WTC11 (cell line): ENCODE measurements around the gene ELANE. TPM values are rescaled to one million over a fixed set of nuclear protein-coding genes. Genes with fewer than 3 reads are reported as not detected.

Source experiments
- ATAC-seq: fragments of 200-7000 bp; cut with Tn5 transposase; 2 replicates; pipeline ENCODE4 v1.10.0; 2021; ENCODE audit warnings: mild to moderate bottlenecking, moderate library complexity
- CTCF ChIA-PET: fragments of 300-600 bp; sonication (Branson Sonifier 250); formaldehyde crosslinking; loops from one replicate; lab custom pipeline; 2021; ENCODE audit warnings: antibody characterized with exemption; lab: Charles Lee
- POLR2A ChIA-PET: fragments of 350-600 bp; sonication (Branson Sonifier 250); formaldehyde crosslinking; loops from one replicate; lab custom pipeline; 2021; ENCODE audit warnings: antibody characterized with exemption; lab: Charles Lee
- DNase-seq: peaks from one replicate; pipeline ENCODE4 v3.0.0; 2021; ENCODE audit warnings: low spot score
- H3K27ac Mint-ChIP-seq: 2 replicates; pipeline ENCODE4 v1.8.0; 2021; ENCODE audit warnings: mixed read lengths
- H3K27me3 Mint-ChIP-seq: 2 replicates; pipeline ENCODE4 v1.8.0; 2021; ENCODE audit warnings: low read depth, mild to moderate bottlenecking, moderate library complexity, mixed read lengths
- H3K36me3 Mint-ChIP-seq: 2 replicates; pipeline ENCODE4 v1.8.0; 2021; ENCODE audit warnings: mixed read lengths
- H3K4me1 Mint-ChIP-seq: 2 replicates; pipeline ENCODE4 v1.8.0; 2022; ENCODE audit warnings: mixed read lengths
- H3K4me3 Mint-ChIP-seq: 2 replicates; pipeline ENCODE4 v1.8.0; 2021; ENCODE audit warnings: mild to moderate bottlenecking, moderate library complexity, mixed read lengths
- H3K9me3 Mint-ChIP-seq: 2 replicates; pipeline ENCODE4 v1.8.0; 2021; ENCODE audit warnings: mixed read lengths
- AR ChIP-seq: fragments of 250-450 bp; sonication (Bioruptor Pico); IDR thresholded peaks from 2 replicates; pipeline ENCODE4 v1.9.0; 2021; ENCODE audit warnings: mild to moderate bottlenecking
- ATF2 ChIP-seq: sonication (generic); formaldehyde crosslinking; IDR thresholded peaks from 2 replicates; pipeline ENCODE4 v1.8.1; 2022; ENCODE audit warnings: low read depth, missing genetic modification reagents, borderline replicate concordance
- CDX4 ChIP-seq: fragments of 250-450 bp; sonication (Bioruptor Pico); IDR thresholded peaks from 2 replicates; pipeline ENCODE4 v1.9.0; 2021; ENCODE audit warnings: moderate library complexity, mild to moderate bottlenecking, inconsistent platforms, borderline replicate concordance
- E2F5 ChIP-seq: sonication (generic); formaldehyde crosslinking; IDR thresholded peaks from 2 replicates; pipeline ENCODE4 v1.8.1; 2022; ENCODE audit warnings: mild to moderate bottlenecking, moderate library complexity, missing genetic modification reagents
- EMX1 ChIP-seq: fragments of 250-450 bp; sonication (Bioruptor Pico); IDR thresholded peaks from 2 replicates; pipeline ENCODE4 v1.8.0; 2021; ENCODE audit warnings: mild to moderate bottlenecking
- ESRRA ChIP-seq: sonication (generic); formaldehyde crosslinking; IDR thresholded peaks from 2 replicates; pipeline ENCODE4 v1.8.1; 2022; ENCODE audit warnings: mild to moderate bottlenecking, missing genetic modification reagents, borderline replicate concordance
- FOXP1 ChIP-seq: sonication (generic); formaldehyde crosslinking; IDR thresholded peaks from 2 replicates; pipeline ENCODE4 v1.8.0; 2022; ENCODE audit warnings: missing genetic modification reagents, mild to moderate bottlenecking, moderate library complexity, borderline replicate concordance
- GTF2I ChIP-seq: fragments of 250-450 bp; sonication (Bioruptor Pico); conservative IDR thresholded peaks from 2 replicates; pipeline ENCODE4 v1.4.0; 2021; ENCODE audit warnings: mild to moderate bottlenecking
- HMGXB4 ChIP-seq: sonication (generic); formaldehyde crosslinking; IDR thresholded peaks from 2 replicates; pipeline ENCODE4 v1.8.1; 2023; ENCODE audit warnings: mild to moderate bottlenecking, moderate library complexity, missing genetic modification reagents
- IRF1 ChIP-seq: sonication (generic); formaldehyde crosslinking; IDR thresholded peaks from 2 replicates; pipeline ENCODE4 v1.8.0; 2023; ENCODE audit warnings: missing genetic modification reagents
- MXD4 ChIP-seq: fragments of 250-450 bp; sonication (Bioruptor Pico); IDR thresholded peaks from 2 replicates; pipeline ENCODE4 v1.8.0; 2021; ENCODE audit warnings: mild to moderate bottlenecking, moderate library complexity, borderline replicate concordance
- NFATC4 ChIP-seq: fragments of 250-450 bp; sonication (Bioruptor Pico); IDR thresholded peaks from 2 replicates; pipeline ENCODE4 v1.9.0; 2021; ENCODE audit warnings: mild to moderate bottlenecking
- NFYB ChIP-seq: sonication (generic); formaldehyde crosslinking; conservative IDR thresholded peaks from 2 replicates; pipeline ENCODE4 v1.8.0; 2022; ENCODE audit warnings: low read depth, missing genetic modification reagents
- SMAD3 ChIP-seq: sonication (generic); formaldehyde crosslinking; IDR thresholded peaks from 2 replicates; pipeline ENCODE4 v1.8.0; 2022; ENCODE audit warnings: missing genetic modification reagents, mild to moderate bottlenecking, borderline replicate concordance
- SP1 ChIP-seq: sonication (generic); formaldehyde crosslinking; conservative IDR thresholded peaks from 2 replicates; pipeline ENCODE4 v1.8.1; 2022; ENCODE audit warnings: missing genetic modification reagents
- TCF7 ChIP-seq: sonication (generic); formaldehyde crosslinking; IDR thresholded peaks from 2 replicates; pipeline ENCODE4 v1.8.0; 2022; ENCODE audit warnings: mild to moderate bottlenecking, low read depth, missing genetic modification reagents, moderate library complexity
- TEAD1 ChIP-seq: sonication (generic); formaldehyde crosslinking; IDR thresholded peaks from 2 replicates; pipeline ENCODE4 v1.8.0; 2022; ENCODE audit warnings: mild to moderate bottlenecking, missing genetic modification reagents
- ZBTB43 ChIP-seq: sonication (generic); formaldehyde crosslinking; IDR thresholded peaks from 2 replicates; pipeline ENCODE4 v1.8.1; 2023; ENCODE audit warnings: mild to moderate bottlenecking, missing genetic modification reagents
- ZNF317 ChIP-seq: sonication (generic); formaldehyde crosslinking; IDR thresholded peaks from 2 replicates; pipeline ENCODE4 v1.8.1; 2023; ENCODE audit warnings: low read depth, mild to moderate bottlenecking, moderate library complexity, missing genetic modification reagents, borderline replicate concordance
- total RNA-seq: library from RNA; stranded (reverse); gene quantifications from 3 replicates; pipeline ENCODE4 v1.2.3, GENCODE V29; 2021

ELANE gene
- total RNA-seq, 1 experiment from 2014 or later: not detected

- ATAC-seq (peak; percentile 3; the same call in 1 of the 2 replicates), DNase-seq (peak; percentile 62)
- ChIA-PET CTCF (interaction anchor here (0.7 to 2.1 kb wide), 4 partner anchors 8 to 47 kb away, joined by 3 to 7 read pairs (median 3); no protein-coding TSS in a partner anchor), POLR2A (interaction anchor here (0.6 to 0.8 kb wide), 2 partner anchors 27 to 62 kb away, joined by 3 to 4 read pairs; no protein-coding TSS in a partner anchor)
- H3K4me3 Mint-ChIP-seq: peak overlapping the region; percentile 59
- H3K27me3 Mint-ChIP-seq: no peaks in the 10 kb centered on the region
- no peaks in the 10 kb centered on the region for H3K9me3 Mint-ChIP-seq
- peak overlapping the region; percentile 95 for H3K27ac Mint-ChIP-seq
- TF ChIP-seq IRF1 (no peak), FOXP1 (peak; percentile 36; the same call in 1 of the 2 replicates), SP1 (0 out of 2 replicates have a peak, but pooled peaks have one; percentile 16)
- peaks cover 5% of the 10 kb centered on the region for H3K4me1 Mint-ChIP-seq
- peaks cover 20% of the 10 kb centered on the region for H3K36me3 Mint-ChIP-seq
Measured at GRCh38 chr19:871446-872265, 19.6 kb downstream of the ELANE start.

GRCh38 chr19:872266-872951 is 20.3 kb downstream of the ELANE start:
- peak overlapping the region; percentile 59 for H3K4me3 Mint-ChIP-seq
- peaks cover 20% of the 10 kb centered on the region for H3K36me3 Mint-ChIP-seq
- TF ChIP-seq CDX4 (CRISPR knock-in tag) (no peak), MXD4 (no peak), SP1 (no peak), TEAD1 (CRISPR knock-in tag) (no peak), NFYB (CRISPR knock-in tag) (no peak), ZBTB43 (CRISPR knock-in tag) (no peak), ZNF317 (no peak), EMX1 (CRISPR knock-in tag) (no peak), ESRRA (CRISPR knock-in tag) (no peak), TCF7 (CRISPR knock-in tag) (no peak)
- H3K4me1 Mint-ChIP-seq: peaks cover 3% of the 10 kb centered on the region
- POLR2A ChIA-PET: interaction anchor here (0.6 to 1.3 kb wide), 2 partner anchors 8 to 55 kb away, joined by 3 to 4 read pairs; no protein-coding TSS in a partner anchor
- no peaks in the 10 kb centered on the region for H3K9me3 Mint-ChIP-seq
- CTCF ChIA-PET: interaction anchor here (0.7 to 2.1 kb wide), 4 partner anchors 9 to 46 kb away, joined by 3 to 7 read pairs (median 3); no protein-coding TSS in a partner anchor
- no peaks in the 10 kb centered on the region for H3K27me3 Mint-ChIP-seq
- DNase-seq: peak; percentile 91
- no peak overlapping the region; the same call in 1 of the 2 replicates for H3K27ac Mint-ChIP-seq
- ATAC-seq: peak; percentile 78

- POLR2A ChIA-PET: interaction anchor here (0.6 to 1.3 kb wide), 2 partner anchors 9 to 54 kb away, joined by 3 to 4 read pairs; no protein-coding TSS in a partner anchor
- Mint-ChIP-seq H3K27me3 (no peaks in the 10 kb centered on the region), H3K9me3 (no peaks in the 10 kb centered on the region), H3K4me1 (no peaks in the 10 kb centered on the region; the same call in 1 of the 2 replicates), H3K36me3 (peaks cover 20% of the 10 kb centered on the region), H3K27ac (no peak overlapping the region), H3K4me3 (no peak overlapping the region)
- peak; percentile 82 for DNase-seq
- CTCF ChIA-PET: interaction anchor here (0.5 to 2.1 kb wide), 4 partner anchors 21 to 45 kb away, joined by 3 to 7 read pairs (median 4); no protein-coding TSS in a partner anchor
- peak; percentile 86 for ATAC-seq
- TF ChIP-seq E2F5 (CRISPR knock-in tag) (no peak), HMGXB4 (CRISPR knock-in tag) (no peak), TCF7 (CRISPR knock-in tag) (no peak), AR (CRISPR knock-in tag) (no peak), NFATC4 (CRISPR knock-in tag) (no peak), ATF2 (CRISPR knock-in tag) (no peak), GTF2I (no peak), SMAD3 (no peak)
Measured at GRCh38 chr19:873084-873483, 21.0 kb downstream of the ELANE start.
